HG02981 (cell line): ENCODE results near the gene RYR2.

Source experiments
- ATAC-seq: cut with Tn5 transposase; IDR thresholded peaks from one replicate; pipeline ENCODE4 v1.9.1; 2021; ENCODE audit warnings: mild to moderate bottlenecking, moderate library complexity; ENCODE audit not compliant: unreplicated experiment

RYR2 gene

DNA sequence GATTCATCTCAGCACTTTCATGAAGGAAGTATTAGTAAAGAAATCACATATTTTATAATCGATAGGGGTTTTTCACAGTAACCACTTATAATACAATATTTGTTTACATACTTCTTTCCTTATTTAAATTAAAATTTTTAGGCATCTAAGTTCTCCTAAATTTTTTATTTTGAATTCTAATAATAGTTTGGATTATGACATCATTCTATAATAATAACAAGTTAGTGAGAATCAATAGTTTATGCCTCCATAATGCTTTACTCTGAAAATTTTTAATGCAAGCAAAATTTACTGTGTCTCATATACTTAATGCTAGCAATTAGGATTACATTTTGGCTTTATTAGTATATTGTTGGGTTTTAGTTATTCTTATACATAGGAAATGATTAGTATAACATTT lies 596.6 kb downstream of the RYR2 start:
- ATAC-seq = no peak

- ATAC-seq = no peak
These were observed 598.2 kb downstream of the RYR2 start for GRCh38 chr1:237640011-237640671.

DNA sequence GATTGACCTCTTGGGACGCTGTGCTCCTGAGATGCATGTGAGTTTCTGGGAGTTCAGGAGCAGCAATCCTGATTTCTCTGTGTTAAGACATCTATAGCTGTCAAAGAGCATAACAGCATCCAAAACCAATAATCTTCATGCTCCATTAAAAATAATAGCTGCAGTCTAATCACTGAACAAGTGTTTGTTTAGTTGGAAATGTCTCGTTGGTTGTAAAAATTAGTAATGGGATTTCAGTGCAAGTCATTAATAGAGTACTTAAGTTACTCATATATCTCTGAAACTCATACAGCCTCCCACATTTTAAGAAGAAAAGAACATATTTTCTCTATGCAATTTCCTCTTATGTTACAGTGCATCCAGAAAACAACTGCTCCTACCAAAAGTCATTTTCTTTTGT lies 599.0 kb downstream of the RYR2 start:
- no peak for ATAC-seq

- ATAC-seq = no peak
These were observed 608.8 kb downstream of the RYR2 start for GRCh38 chr1:237650809-237651208.

- ATAC-seq = no peak
These were observed 613.8 kb downstream of the RYR2 start for GRCh38 chr1:237655778-237656177.

DNA sequence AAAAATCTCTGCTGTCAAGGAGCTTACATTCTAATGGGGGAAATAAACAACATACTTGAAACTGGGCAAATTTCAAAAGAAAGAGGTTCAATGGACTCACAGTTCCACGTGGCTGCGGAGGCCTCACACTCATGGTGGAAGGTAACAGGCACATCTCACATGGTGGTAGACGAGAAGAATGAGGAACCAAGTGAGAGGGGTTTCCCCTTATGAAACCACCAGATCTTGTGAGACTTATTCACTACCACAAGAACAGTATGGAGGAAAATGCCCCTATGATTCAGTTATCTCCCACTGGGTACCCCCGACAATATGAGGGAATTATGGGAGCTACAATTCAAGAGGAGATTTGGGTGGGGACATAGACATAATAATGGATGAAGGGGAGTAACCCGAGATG lies 622.4 kb downstream of the RYR2 start:
- no peak for ATAC-seq

- no peak for ATAC-seq
These were observed 628.3 kb downstream of the RYR2 start for GRCh38 chr1:237670302-237670701.

DNA sequence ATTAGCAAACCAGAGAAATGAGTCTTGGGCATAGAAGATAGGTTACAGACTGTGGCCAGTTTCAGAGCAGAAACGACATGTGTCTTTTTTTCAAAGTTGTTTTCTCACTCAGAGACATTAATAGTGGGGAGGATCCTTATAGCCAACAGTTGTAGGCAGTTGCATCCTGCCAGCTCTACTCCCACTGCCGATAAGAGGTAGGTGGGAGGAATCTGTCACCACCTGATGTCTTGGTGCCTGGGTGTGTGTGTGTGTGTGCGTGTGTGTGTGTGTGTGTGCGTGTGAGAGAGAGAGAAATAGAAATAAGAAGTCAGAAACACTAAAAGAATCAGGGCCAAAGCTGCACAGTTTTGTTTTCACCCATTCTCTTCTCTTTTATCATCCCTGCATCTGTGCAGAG lies 629.3 kb downstream of the RYR2 start:
- ATAC-seq = no peak

DNA sequence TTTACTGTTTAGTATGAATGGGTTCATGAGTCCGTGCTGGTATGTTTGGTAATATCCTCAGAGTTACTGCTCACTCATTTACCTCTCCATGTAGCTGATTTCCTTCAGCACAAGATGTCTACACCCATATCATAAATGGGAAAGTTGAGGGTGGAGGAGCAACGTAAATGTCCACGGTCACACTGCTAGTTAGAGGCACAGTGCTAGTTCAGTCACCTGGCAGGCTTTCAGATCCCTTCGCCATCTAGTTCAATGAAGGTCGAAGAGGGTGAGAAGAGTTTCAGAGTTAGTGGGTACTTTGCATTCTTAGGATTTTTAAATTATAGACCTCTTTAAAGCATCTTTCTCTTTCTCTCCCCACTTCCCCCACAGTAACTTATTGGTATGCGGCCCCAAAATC lies 630.0 kb downstream of the RYR2 start:
- ATAC-seq = no peak

- no peak for ATAC-seq
These were observed 630.8 kb downstream of the RYR2 start for GRCh38 chr1:237672748-237673147.

DNA sequence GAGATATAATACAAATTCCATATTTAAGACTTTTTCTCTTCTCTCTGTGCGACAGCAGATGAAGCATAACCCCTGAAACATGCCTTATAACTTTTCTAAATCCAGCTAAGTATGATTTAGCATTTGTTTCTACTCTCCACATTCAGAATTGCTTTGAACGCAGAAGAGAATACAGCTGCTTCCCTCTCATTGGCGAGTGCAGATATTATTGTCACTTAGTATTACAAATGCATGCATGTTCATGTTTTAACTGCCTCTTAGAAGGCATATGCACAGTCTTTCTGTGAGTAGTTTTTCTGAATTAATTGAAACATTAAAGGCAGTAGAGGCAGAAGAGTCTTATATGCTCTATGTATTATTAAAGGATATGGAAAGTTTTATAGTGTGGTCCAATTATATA lies 631.6 kb downstream of the RYR2 start:
- no peak for ATAC-seq

GRCh38 chr1:237677979-237678378 lies 636.0 kb downstream of the RYR2 start:
- no peak for ATAC-seq

DNA sequence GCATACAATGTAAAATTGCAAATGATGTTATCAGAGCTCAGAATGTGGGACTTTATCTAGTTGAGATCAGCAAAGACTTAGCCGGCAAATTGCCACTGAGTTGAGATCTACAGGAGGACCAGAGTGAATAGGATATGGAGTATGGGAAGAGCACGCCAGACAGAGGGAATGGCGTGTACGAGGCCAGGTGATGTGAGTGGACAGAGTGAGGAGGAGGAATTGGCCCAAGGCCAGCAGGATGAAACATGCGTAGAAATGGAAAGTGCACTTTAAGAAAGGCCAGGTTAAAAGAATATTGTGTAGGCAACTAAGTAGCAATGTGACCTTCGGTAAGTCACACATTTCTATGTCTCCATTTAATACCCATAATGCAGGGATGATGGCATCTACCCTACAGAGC lies 637.7 kb downstream of the RYR2 start:
- ATAC-seq = no peak

DNA sequence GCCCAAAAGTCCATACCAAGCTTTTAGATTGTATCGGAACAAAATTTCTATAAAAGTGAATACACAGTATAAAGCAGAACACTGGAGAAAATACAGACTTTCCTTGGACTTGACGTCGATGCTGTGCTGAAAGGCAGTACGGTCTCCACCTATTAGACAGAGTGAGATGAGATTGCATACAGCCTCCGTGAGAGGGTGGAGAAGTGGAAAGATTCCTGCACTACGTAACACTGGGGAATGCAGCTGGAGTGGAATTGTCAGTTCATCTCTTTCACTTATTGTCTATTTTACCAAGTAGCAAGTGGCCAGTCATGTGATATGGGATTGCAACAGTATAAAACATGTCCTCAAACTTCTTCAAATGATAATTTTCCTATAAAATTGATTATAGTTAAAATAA lies 639.2 kb downstream of the RYR2 start:
- no peak for ATAC-seq

DNA sequence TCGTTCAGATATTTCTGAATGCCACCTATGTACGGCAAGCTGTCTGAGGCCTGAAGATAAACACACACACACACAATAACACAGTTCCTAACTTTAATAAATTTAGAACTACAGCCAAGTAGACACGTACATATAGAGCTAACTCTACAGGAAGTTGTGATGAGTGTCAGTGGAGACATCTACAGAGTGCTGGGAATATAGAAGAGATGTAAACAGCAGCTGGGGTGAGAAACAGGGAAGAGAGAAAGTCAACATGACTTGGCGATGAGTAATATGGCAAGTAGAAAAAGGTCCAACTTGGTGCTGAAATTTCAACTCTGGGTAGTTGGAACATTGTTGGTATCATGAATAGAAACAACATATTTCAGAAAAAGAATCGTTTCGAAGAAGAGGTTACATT lies 642.3 kb downstream of the RYR2 start:
- no peak for ATAC-seq

DNA sequence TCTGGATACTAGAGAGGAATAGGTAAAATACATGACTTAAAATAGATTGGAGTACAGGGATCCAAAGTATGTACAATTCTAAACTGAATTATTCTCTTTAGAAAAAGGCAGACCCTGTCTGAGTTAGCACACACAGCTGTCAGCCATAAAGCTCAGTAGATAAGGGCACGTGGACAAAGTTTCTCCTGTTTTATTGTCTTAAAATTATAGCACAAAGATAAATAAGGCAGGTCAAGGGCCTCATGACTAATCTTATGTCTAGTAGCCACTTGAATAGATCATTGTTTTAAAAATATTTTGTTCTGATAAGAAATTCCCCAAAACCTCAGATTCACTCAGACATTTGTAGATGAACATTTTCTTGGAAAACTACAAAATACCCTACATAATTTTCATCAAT lies 643.6 kb downstream of the RYR2 start:
- no peak for ATAC-seq

- ATAC-seq = no peak
These were observed 645.8 kb downstream of the RYR2 start for GRCh38 chr1:237687804-237688203.

DNA sequence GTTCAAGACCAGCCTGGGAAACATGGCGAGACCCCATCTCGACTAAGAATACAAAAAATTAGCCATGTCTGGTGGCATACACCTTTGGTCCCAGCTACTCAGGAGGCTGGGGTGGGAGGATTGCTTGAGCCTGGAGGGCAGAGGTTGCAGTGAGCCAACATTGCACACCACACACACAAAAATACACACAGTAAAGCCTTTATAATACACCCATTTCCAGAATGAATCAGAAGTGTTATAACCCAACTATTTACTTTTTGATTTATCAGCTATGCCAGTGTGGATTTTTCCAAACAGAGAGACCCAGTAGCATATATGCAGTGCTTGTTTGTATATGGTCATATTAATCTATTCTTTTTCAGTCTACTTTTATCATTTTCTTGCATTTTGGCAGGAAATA lies 648.7 kb downstream of the RYR2 start:
- no peak for ATAC-seq

- ATAC-seq = no peak
These were observed 650.3 kb downstream of the RYR2 start for GRCh38 chr1:237692255-237692654.

DNA sequence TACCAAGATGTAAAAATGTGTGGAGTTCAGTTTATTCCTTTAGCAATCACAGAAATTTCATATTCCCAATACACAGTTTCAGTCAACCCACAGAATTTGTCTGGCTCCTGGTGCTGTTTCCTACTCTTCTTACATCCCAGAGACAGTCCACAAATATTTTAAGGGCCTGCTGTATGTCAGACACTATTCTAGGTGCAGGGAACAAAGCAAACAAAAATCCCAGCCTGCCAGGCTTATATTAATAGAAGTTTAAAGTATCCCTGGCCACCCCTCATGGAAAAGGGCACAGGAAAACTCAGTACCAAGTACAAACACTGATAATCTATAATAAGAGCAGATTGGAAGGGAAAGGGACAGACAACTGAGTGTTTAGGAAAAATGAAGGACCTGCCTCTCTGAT lies 653.9 kb downstream of the RYR2 start:
- ATAC-seq = no peak

DNA sequence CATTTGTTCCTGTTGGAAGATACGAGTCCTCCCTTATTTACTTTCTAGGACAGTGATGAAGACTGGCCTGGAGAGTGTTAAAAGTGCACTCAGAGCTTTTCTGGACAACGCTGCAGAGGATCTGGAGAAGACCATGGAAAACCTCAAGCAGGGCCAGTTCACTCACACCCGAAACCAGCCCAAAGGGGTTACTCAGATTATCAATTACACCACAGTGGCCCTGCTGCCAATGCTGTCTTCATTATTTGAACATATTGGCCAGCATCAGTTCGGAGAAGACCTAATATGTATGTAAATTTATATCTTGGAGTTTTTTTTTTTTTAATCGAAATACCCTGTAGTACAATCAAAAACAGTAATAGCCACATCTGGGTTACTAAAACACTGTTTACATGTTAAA lies 658.2 kb downstream of the RYR2 start:
- ATAC-seq = no peak

GRCh38 chr1:237701534-237701933 lies 659.5 kb downstream of the RYR2 start:
- no peak for ATAC-seq

DNA sequence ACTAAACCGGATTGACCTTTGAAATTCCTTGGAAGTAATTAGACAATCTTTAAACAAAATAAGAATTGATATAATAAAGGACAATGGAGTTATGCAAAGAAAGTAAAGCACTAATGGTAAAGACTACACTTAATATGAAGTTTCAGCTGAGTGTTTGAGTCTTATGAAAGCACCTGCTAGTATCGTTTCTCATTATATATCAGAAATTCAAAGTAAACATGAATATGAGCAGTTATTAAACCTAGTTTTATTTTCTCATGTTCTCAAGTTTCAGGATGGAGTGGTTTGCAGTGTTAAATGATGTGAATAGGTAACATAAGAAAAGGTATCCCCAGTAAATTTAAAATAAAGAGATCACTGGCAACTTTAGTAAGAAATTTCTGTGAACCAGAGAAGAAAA lies 660.2 kb downstream of the RYR2 start:
- ATAC-seq = no peak

GRCh38 chr1:237705462-237705861 lies 663.5 kb downstream of the RYR2 start:
- no peak for ATAC-seq
